ENCODE data around the gene COL8A2. TPM values are rescaled to one million over a fixed set of nuclear protein-coding genes. Genes with fewer than 3 reads are reported as not detected.

COL8A2 gene
- total RNA-seq, 4 donors from 2014 or later = 1.2 to 5.4 (median 1.7) TPM

GRCh38 chr1:36067871-36068270, 57.2 kb downstream of the COL8A2 start:
- H3K4me3 ChIP-seq = no peak overlapping the region
- intact Hi-C loops (cut with DNase I; ENCODE audit: low total_unique reads) = no loop called here
- H3K36me3 ChIP-seq = no peaks in the 10 kb centered on the region
- no peak for DNase-seq
- H3K9me3 ChIP-seq = no peaks in the 10 kb centered on the region
- in situ Hi-C loops (cut with MboI; ENCODE audit: low pct_ligation_motif_present in 1 of 4, low pct_unique_long_range_greater_than_20kb in 1 of 4, low sequenced_read_pairs in 3 of 4) = no loop called here
- H3K27ac ChIP-seq = no peak overlapping the region
- H3K27me3 ChIP-seq = no peaks in the 10 kb centered on the region
- no peak for TF ChIP-seq EP300 (IDR thresholded peaks at IDR 0.05; ENCODE audit: low read depth)
- no peak for TF ChIP-seq POLR2A (IDR thresholded peaks at IDR 0.05)
- H3K4me1 ChIP-seq = no peaks in the 10 kb centered on the region

GRCh38 chr1:36062315-36062714, 62.7 kb downstream of the COL8A2 start:
- TF ChIP-seq EP300 (IDR thresholded peaks at IDR 0.05; ENCODE audit: low read depth) = no peak
- no peak for TF ChIP-seq POLR2AphosphoS5 (IDR thresholded peaks at IDR 0.05)
- TF ChIP-seq POLR2A (IDR thresholded peaks at IDR 0.05) = no peak
- TF ChIP-seq CTCF (IDR thresholded peaks at IDR 0.05) = no peak
- Histone ChIP-seq H3K36me3 (no peaks in the 10 kb centered on the region), H3K27ac (no peak overlapping the region), H3K27me3 (no peaks in the 10 kb centered on the region), H3K9me3 (no peaks in the 10 kb centered on the region), H3K4me3 (no peak overlapping the region), H3K4me1 (no peaks in the 10 kb centered on the region)
- in situ Hi-C loops (cut with MboI; ENCODE audit: low pct_ligation_motif_present in 1 of 4, low pct_unique_long_range_greater_than_20kb in 1 of 4, low sequenced_read_pairs in 3 of 4) (no loop called here), intact Hi-C loops (cut with DNase I; ENCODE audit: low total_unique reads) (no loop called here)
- DNase-seq = no peak
- WGBS, 2 donors (ENCODE audit: low coverage in 1 of 2) = 95 to 100% methylated on average over 1 of the region's 1 CpG

- H3K27me3 ChIP-seq = no peaks in the 10 kb centered on the region
- H3K4me3 ChIP-seq = no peak overlapping the region
- DNase-seq = no peak
- WGBS, 2 donors (ENCODE audit: low coverage in 1 of 2) = 89 to 90% methylated on average over 5 of the region's 5 CpGs
- TF ChIP-seq POLR2AphosphoS5 (IDR thresholded peaks at IDR 0.05) (no peak), CTCF (IDR thresholded peaks at IDR 0.05) (no peak), EP300 (IDR thresholded peaks at IDR 0.05; ENCODE audit: low read depth) (no peak), POLR2A (IDR thresholded peaks at IDR 0.05) (no peak)
- H3K36me3 ChIP-seq = peaks cover 0 to 14% (median 2%) of the 10 kb centered on the region in 4 donors
- H3K27ac ChIP-seq = no peak overlapping the region
- intact Hi-C loops (cut with DNase I; ENCODE audit: low total_unique reads) = no loop called here
- H3K9me3 ChIP-seq = no peaks in the 10 kb centered on the region
- in situ Hi-C loops (cut with MboI; ENCODE audit: low pct_ligation_motif_present in 1 of 4, low pct_unique_long_range_greater_than_20kb in 1 of 4, low sequenced_read_pairs in 3 of 4) = no loop called here
- no peaks in the 10 kb centered on the region for H3K4me1 ChIP-seq
Measured at GRCh38 chr1:36055706-36056105, 69.3 kb downstream of the COL8A2 start.

- TF ChIP-seq POLR2AphosphoS5 (IDR thresholded peaks at IDR 0.05) = no peak
- no peak for TF ChIP-seq POLR2A (IDR thresholded peaks at IDR 0.05)
- TF ChIP-seq EP300 (IDR thresholded peaks at IDR 0.05; ENCODE audit: low read depth) = no peak
- TF ChIP-seq CTCF (IDR thresholded peaks at IDR 0.05) = no peak
- Histone ChIP-seq H3K27me3 (no peaks in the 10 kb centered on the region), H3K36me3 (peaks cover 0 to 14% (median 2%) of the 10 kb centered on the region in 4 donors), H3K4me1 (no peaks in the 10 kb centered on the region), H3K4me3 (no peak overlapping the region), H3K27ac (no peak overlapping the region), H3K9me3 (no peaks in the 10 kb centered on the region)
- intact Hi-C loops (cut with DNase I; ENCODE audit: low total_unique reads) (no loop called here), in situ Hi-C loops (cut with MboI; ENCODE audit: low pct_ligation_motif_present in 1 of 4, low pct_unique_long_range_greater_than_20kb in 1 of 4, low sequenced_read_pairs in 3 of 4) (no loop called here)
- DNase-seq = no peak
Measured at GRCh38 chr1:36053978-36054377, 71.0 kb downstream of the COL8A2 start.

DNA sequence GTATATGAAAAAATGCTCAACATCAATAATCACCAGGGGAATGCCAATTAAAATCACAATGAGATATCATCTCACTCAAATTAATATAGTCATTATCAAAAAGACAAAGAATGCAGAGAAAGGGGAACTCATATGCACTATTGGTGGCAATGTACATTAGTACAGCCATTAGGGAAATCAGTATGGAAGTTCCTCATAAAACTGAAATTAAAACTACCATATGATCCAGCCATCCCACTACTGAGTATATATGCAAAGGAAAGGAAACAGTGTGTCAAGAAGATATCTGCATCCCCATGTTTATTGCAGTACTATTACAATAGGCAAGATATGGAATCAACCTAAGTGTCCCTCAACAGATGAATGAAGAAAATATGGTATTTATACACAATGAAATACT, 73.2 kb downstream of the COL8A2 start:
- in situ Hi-C loops (cut with MboI; ENCODE audit: low pct_ligation_motif_present in 1 of 4, low pct_unique_long_range_greater_than_20kb in 1 of 4, low sequenced_read_pairs in 3 of 4) = no loop called here

More for the DNA sequence above, 73.2 kb downstream of the COL8A2 start:
- peaks cover 0 to 22% (median 8%) of the 10 kb centered on the region in 4 donors for H3K36me3 ChIP-seq
- TF ChIP-seq POLR2AphosphoS5 (IDR thresholded peaks at IDR 0.05) = no peak
- no peak for TF ChIP-seq CTCF (IDR thresholded peaks at IDR 0.05)
- TF ChIP-seq POLR2A (IDR thresholded peaks at IDR 0.05) = no peak
- no peak for TF ChIP-seq EP300 (IDR thresholded peaks at IDR 0.05; ENCODE audit: low read depth)
- DNase-seq = no peak
- intact Hi-C loops (cut with DNase I; ENCODE audit: low total_unique reads) = no loop called here
- no peak overlapping the region for H3K27ac ChIP-seq
- no peaks in the 10 kb centered on the region for H3K4me1 ChIP-seq
- H3K9me3 ChIP-seq = no peaks in the 10 kb centered on the region
- H3K4me3 ChIP-seq = no peak overlapping the region
- no peaks in the 10 kb centered on the region for H3K27me3 ChIP-seq
